AG10803 (cell line): ENCODE results near the gene ZNF207.

Experiments
- DNase-seq: peaks from one replicate; pipeline ENCODE4 v3.0.0; 2010; ENCODE audit warnings: low read depth
- H3K4me3 ChIP-seq: 2 replicates; pipeline ENCODE4 v1.5.1; 2011; ENCODE audit warnings: mild to moderate bottlenecking, low read length, control low read depth
- TF ChIP-seq, protein P1 (sequence below): conservative IDR thresholded peaks from 2 replicates; pipeline ENCODE4 v1.5.1; 2011; ENCODE audit warnings: mild to moderate bottlenecking, low read length, control low read depth, inconsistent platforms

Gene ZNF207

GRCh38 chr17:32349854-32350665 is at the start of gene ZNF207:
TSS of gene ZNF207 (plus strand) at chr17:32350157. CDS start at chr17:32350286, 129 bp downstream.
- peak; percentile 96 for DNase-seq
- peak within 1 kb of the TSS; percentile 99 for H3K4me3 ChIP-seq
- TF ChIP-seq, protein P1, sequence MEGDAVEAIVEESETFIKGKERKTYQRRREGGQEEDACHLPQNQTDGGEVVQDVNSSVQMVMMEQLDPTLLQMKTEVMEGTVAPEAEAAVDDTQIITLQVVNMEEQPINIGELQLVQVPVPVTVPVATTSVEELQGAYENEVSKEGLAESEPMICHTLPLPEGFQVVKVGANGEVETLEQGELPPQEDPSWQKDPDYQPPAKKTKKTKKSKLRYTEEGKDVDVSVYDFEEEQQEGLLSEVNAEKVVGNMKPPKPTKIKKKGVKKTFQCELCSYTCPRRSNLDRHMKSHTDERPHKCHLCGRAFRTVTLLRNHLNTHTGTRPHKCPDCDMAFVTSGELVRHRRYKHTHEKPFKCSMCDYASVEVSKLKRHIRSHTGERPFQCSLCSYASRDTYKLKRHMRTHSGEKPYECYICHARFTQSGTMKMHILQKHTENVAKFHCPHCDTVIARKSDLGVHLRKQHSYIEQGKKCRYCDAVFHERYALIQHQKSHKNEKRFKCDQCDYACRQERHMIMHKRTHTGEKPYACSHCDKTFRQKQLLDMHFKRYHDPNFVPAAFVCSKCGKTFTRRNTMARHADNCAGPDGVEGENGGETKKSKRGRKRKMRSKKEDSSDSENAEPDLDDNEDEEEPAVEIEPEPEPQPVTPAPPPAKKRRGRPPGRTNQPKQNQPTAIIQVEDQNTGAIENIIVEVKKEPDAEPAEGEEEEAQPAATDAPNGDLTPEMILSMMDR = no peak

GRCh38 chr17:32302037-32302436 is 47.9 kb upstream of the ZNF207 start:
- TF ChIP-seq, protein P1 = no peak
- H3K4me3 ChIP-seq = no peak overlapping the region
- DNase-seq = no peak

- DNase-seq = no peak
- TF ChIP-seq, protein P1 = no peak
- H3K4me3 ChIP-seq = no peak overlapping the region
Observed at GRCh38 chr17:32302860-32303649, 46.9 kb upstream of the ZNF207 start.

DNA sequence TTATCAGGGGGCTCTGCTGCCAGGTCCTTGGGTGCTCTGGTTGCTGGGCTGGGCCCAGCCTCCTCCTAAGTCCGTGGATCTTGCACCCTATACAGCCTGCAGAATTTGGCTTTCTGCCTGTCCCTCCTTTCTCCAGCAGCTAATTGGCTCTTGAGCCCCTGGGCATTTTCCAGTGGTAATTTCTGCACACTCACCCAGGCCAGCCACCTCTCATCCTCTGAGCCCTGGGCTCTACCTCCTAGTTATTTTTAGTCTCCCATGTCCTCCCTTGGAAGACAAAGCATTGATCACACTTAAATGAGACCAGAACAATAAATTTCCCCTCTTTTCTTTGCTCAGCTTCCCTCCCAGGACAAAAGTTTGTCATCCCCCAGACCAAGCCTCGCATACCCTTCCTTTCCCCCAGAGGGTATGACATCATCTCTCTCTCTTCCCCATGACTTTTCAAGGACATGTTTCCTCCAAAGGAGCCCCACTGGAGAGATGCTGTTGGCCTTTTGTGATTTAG is 46.1 kb upstream of the ZNF207 start:
- DNase-seq = no peak
- no peak overlapping the region for H3K4me3 ChIP-seq
- TF ChIP-seq, protein P1 = no peak

DNA sequence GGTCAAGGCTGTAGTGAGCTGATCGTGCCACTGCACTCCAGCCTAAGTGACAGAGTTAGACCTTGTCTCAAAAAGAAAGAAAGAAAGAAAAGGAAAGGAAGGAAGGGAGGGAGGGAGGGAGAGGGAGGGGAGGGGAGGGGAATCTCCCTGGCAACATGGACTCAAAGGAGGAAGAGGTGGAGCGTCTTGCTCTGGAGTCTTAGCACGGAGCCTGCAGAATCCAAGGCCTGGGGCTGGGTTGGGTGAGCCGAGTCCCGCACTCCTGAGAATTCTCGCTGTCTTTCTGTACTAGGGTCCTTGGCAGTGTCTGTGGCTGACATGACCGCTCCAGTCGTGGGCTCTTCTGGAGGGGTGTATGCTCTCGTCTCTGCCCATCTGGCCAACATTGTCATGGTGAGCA is 44.9 kb upstream of the ZNF207 start:
- TF ChIP-seq, protein P1 = no peak

DNA sequence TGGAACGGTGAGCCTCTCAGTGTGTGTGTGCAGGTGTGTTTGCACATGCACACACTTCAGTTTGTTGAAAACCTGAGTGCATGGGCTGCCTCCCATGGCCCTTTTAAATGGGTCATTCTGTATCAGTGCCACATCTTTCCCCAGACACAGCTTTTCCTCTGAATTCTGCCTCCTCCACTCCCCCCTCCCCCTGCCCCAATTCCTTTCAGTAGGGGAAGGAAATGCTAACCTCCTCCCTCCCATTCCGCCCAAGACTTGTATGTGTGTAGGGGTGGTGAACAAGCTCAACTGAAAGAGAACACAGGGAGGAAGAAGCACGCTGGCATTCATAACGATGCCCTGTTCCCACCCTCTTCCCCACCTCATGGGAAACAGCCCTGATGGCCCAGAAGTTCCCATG is 42.3 kb upstream of the ZNF207 start:
- DNase-seq = no peak

More for the DNA sequence above, 44.9 kb upstream of the ZNF207 start:
- no peak for DNase-seq
- no peak overlapping the region for H3K4me3 ChIP-seq

More for the DNA sequence above, 42.3 kb upstream of the ZNF207 start:
- TF ChIP-seq, protein P1 = no peak
- no peak overlapping the region for H3K4me3 ChIP-seq
